Astrocyte (in vitro differentiated cells and primary cell): ENCODE measurements around the gene MAP3K4.

Source experiments
- CTCF ChIP-seq: IDR thresholded peaks from 2 replicates; pipeline ENCODE4 v1.5.1; 2011; ENCODE audit warnings: low read depth, mild to moderate bottlenecking, inconsistent platforms, low read length, moderate library complexity; ENCODE audit not compliant: insufficient read depth
- EZH2 ChIP-seq: IDR thresholded peaks from 2 replicates; pipeline ENCODE4 v1.6.1; 2012; ENCODE audit warnings: mild to moderate bottlenecking, low read length, inconsistent platforms; ENCODE audit not compliant: insufficient read depth

DNA sequence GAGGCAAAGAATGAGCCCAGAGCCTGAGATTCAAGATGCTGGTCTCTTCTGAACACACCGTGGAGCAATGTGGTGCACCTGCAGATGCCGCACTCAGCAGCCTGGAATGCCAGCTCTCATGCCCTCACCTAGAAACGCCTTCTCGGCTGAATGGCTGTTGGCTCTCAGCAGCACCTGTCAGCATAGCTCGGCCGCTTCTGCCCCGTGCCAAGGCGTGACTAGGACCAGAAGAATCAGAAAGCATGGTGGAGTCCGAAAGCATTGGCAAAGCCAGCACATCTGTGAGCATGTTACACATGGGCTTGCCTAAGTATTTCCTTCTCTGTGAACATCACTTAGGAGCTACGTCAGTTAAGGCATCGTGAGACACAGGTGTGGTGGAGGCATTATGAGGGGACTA, 140.8 kb downstream of the MAP3K4 start:
- TF ChIP-seq CTCF (no peak), EZH2 (no peak)
